Activated T-cell treated with anti-CD3 and anti-CD28 coated beads, Interleukin-2, amount 50 U/mL, for 1 hour (primary cell): Measurements from ENCODE around the gene MIS18A.
"Not testable (repeated sequence)": the region's sequence is repeated elsewhere in the genome, so short reads cannot be mapped to it uniquely, and the experiment has no call there.

Source experiments
- DNase-seq: peaks from one replicate; pipeline ENCODE4 v3.0.0-alpha.2; 2020

The MIS18A gene

DNA sequence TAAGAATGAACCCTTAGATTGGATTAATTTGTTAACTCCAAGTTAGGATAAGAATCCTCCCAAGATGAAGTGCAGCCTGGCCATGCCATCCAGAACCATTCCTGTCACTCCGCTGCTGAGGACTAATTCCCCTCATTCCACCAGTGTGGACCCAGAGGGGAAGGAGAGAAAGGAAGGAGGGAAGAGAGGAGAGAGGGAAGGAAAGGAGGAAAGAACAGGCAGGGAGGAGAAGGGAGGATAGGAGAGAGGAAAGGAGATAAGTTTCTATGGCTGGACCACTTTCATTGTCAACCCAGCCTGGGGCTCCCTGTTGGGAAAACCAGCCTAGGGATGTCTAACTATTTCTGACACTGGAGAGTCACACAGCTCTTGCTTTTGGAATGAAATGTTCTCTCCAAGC, 24.5 kb upstream of the MIS18A start:
- no peak for DNase-seq

DNA sequence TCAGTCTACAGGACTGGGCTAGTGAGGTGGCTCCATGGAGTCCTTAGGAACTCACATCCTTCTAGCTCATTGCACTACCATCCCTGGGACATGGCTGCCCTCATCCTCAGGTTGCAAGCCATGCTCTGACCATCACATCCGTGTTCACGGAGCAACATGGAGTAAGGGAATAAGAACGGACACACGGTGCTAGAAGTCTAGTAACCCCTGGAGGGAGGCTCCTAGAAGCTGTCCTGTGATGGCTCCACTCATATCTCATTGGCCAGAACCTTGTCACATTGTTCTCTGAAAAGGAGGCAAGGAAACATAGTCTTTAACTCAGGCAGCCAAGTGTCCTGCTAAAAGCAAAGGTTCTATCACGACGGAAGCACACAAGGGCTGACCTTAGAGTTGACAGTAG, 23.7 kb upstream of the MIS18A start:
- no peak for DNase-seq

- no peak for DNase-seq
Observed at GRCh38 chr21:32301596-32301995, 22.7 kb upstream of the MIS18A start.

GRCh38 chr21:32300117-32300681, 21.4 kb upstream of the MIS18A start:
- no peak for DNase-seq

- no peak for DNase-seq
Observed at GRCh38 chr21:32299695-32300094, 20.8 kb upstream of the MIS18A start.

DNA sequence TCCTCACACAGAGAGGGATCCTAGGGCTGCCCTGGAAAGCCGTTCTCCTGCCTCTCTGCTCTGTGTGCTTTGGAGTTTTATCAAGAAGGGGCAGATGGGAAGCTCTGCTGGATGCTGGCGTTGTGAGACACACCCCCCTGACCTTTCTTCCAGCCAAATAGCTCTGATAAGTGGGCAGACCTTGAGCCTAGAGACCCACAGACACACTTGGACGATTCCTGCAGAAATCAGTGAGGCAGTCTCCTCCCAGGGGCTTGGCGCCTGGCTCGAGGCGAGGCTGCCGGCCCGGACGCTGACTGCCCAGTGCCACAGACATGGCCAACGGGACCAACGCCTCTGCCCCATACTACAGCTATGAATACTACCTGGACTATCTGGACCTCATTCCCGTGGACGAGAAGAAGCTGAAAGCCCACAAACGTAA, 19.8 kb upstream of the MIS18A start, which contains the start of gene MRAP:
TSS of gene MRAP (plus strand) at position 198 of the 424 bp plus-strand sequence. CDS start at position 315, 117 bp downstream.
- DNase-seq: no peak

DNA sequence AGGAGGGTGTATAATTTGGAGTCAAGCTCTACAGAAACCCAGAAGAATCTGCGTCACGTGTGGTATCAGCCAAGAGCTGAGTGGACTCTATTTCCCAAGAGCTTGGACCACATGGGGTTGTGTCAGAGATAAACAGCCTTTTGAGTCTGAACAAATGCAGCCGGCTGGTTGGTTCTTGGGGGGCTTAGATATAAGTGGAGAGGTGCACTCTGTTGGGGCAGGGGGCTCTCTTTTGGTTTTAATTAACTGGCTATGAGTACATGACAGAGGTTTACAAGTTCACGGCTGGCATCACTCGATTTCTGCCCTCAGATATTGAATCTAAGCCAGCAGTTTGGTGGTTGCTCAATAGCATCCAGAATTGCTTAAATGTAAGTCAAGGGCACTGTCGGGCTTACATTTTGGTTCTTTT, 19.3 kb upstream of the MIS18A start:
- no peak for DNase-seq

GRCh38 chr21:32297449-32297848, 18.6 kb upstream of the MIS18A start:
- DNase-seq: no peak

GRCh38 chr21:32285476-32285875, 6.6 kb upstream of the MIS18A start:
- DNase-seq: no peak

DNA sequence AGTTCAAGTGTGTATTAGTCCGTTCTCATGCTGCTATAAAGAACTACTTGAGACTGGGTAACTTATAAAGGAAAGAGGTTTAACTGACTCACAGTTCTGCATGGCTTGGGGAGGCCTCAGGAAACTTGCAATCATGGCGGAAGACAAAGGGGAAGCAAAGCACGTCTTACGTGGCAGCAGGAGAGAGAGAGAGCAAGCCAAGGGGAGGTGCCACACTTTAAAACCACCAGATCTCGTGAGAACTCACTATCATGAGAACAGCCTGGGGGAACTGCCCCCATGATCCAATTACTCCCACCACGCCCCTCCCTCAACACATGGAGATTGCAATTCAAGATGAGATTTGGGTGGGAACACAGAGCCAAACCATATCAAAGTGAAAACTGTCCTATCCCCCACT, 4.1 kb upstream of the MIS18A start:
- no peak for DNase-seq

DNA sequence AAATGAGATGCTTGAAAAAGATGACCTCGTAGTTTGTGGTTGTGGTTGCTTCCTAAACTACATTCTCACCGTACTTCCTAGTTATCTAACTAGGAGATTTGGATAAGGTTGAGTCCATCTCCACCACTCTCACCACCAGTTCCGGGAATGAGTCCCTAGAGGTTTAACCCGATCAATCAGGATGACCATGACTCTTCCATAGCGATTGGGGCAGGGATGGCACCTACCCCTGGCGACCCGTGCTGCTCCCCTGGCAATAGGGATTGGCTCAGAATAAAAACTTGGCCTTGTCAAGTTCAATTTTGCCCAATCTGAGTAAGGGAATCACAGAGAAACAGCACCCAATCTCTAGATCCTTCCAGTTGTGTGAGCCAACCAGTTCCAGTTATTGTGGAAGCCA, 2.7 kb upstream of the MIS18A start:
- no peak for DNase-seq

DNA sequence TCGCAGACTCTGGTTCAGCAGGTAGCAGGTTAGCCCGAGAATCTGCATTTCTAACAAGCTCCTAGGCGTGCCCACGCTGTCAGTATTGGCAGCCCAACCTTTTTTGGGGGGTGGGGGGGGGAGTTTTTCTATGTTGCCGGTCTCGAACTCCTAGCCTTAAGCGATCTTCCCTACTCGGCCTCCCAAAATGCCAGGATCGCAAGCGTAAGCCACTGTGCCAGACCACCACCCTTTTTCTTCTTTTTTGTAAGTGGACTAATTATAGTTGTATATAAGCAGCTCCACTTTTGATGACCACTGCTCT, 480 bp upstream of the MIS18A start:
- DNase-seq: no peak

DNA sequence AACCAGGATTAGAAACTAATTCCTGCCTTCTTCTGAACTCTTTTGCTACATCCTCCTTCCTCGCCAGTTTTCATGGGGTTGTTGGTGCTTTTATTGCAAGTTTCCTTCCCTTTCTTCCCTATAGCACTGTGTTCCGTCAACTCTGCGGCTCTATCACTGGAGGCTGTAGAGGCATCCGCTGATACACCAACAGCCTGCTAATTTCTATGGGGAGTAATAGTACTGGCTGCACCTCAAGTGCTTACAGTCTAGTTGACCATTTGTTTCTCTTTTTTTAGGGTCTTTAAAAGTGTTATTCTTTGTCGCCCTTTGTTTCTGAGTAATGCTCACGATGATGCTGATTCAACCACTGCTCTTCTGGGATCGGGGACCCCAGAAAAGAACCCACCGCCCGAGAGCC, 746 bp downstream of the MIS18A start:
- no peak for DNase-seq

DNA sequence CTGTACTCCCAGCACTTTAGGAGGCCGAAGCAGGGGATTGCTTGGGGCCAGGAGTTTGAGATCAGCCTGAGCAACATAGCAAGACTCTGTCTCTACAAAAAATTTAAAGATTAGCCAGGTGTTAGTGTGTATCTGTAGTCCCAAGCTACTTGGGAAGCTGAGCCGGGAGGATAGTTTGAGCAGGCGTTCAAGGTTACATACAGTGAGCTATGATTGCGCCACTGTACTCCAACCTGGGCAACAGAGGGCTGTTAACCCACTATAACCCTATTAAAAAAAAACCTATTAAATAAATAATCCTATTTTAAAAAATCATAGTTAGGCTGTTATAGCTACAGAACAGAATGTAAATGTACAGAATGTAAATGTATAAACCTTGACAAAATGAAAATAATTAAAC, 2.2 kb downstream of the MIS18A start:
- DNase-seq: no peak

DNA sequence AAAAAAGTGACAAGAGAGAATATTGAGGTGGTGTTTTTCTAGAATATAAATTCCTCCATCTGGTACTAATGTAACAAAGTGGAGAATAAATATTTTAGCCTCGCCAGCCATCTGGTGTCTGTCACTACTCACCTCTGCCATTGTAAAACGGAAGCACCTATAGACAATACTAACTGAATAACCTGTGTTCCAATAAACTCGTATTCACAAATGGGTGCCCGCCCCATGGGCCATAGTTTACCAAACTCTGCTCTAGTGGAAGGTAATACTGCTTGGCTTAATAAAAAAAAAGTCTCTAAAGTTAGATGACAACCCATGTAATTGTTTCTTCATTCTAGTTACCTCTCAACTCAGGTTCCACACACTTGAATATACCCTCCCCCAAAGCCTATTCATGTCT, 8.1 kb downstream of the MIS18A start:
- DNase-seq: no peak

- not testable (repeated sequence) for DNase-seq
Observed at GRCh38 chr21:32265321-32265720, 13.5 kb downstream of the MIS18A start.

GRCh38 chr21:32261929-32262328, 16.9 kb downstream of the MIS18A start:
- no peak for DNase-seq

DNA sequence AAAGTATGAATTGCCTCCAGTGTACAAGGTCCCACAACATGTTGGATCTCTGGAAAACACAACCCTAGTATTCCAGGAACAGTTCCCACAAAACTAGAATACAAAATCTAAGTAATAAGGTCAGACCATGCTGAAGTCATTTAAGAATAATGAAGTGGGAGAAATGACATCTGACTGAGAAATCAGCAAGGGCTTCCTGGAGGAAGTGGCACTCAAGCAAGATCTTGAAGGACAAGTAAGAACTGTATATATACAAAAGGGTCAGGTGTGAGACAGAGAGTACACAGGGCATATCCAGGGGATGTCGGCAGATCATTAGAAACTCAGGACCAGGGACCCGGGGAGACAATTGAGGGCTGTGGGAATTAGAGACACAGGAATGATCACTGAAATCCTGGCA, 18.7 kb downstream of the MIS18A start:
- DNase-seq: no peak

- DNase-seq: not testable (repeated sequence)
Observed at GRCh38 chr21:32258786-32259048, 20.1 kb downstream of the MIS18A start.

DNA sequence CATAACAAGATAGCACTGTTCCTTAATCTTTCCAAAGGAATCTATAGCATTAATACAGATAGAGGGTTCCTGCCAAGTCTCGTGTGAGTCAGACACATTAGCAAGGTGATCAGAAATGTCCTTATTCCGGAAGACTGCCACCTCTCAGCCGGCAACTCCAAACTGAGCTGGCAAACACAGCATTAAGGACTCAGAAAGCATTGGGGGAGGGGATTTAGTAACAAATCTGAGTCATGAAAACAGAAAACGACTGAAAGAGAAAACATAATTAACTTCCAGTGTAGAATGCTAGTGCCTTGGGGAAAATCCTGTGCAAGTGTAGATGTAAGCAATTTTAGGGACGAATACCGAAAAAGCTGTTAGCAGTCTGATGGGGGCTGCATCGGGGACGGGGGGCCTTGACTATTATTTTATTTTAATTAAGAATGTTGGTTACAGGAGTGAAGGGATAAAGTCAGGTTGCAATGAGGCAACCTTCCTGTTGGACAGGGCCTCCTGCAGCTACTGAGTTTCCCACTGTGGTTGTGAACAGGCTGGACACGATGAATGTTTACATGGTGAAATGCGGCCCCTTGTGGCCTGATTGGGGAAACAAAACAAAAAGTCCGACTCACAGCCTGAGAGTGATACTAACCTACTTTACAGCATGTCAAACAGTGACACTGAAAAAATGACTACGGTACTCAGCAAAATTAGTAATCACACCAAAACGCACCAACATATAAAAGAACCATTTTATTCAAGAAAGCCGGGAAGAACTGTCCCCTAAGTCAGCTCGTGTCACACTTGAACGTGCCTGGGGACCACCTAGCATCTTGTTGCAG, 20.7 kb downstream of the MIS18A start:
- peak; percentile 29 for DNase-seq

- no peak for DNase-seq
Observed at GRCh38 chr21:32256873-32257620, 21.8 kb downstream of the MIS18A start.

DNA sequence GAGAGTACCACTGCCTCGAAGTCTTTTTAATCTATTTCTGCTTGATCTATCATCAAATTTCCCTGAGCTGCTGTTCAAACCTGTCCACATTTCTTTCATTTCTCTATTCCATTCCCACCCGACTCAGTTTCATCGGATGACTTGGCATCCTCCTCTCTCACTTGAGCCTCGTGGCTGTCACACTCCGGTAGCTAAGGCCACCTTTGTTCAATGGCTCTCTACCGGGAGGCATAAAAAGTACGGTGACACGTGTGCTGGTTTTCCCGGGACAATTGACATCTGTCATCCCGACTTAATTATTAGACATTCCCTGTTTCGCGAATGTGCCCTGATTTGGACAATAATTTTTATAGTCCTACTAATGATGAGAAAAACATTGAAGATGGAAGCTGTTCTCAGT, 22.6 kb downstream of the MIS18A start:
- DNase-seq: no peak

DNA sequence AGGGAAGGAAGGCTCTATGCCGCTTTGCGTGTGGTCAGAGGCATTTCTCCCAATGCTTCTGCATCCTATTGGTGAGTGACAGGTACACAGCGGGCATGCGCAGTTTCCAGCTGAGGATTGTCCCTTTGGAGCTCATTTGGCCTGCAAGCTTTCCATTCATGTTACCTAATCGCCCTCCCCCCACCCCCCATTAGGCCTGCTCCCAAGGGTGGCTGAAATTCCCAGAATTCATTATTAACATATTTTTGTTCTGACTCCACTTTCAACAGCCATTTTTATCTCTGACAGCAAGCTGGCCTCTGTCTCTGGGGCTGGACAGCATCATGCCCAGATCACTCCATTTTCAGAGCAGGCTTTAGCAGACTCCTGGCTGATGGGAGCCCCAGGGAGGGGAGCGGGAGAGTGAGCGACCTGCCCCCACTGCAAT, 25.6 kb downstream of the MIS18A start:
- DNase-seq: no peak

GRCh38 chr21:32252136-32252535, 26.7 kb downstream of the MIS18A start:
- DNase-seq: no peak
